Fibroblast of lung (primary cell): ENCODE data around the gene DHX58. TPM values are rescaled to one million over a fixed set of nuclear protein-coding genes. Genes with fewer than 3 reads are reported as not detected.

Experiments
- DNase-seq, 2 donors: peaks; one replicate each; pipeline versions ENCODE4 v3.0.0 to v3.0.0-alpha.2; 2010; ENCODE audit warnings: low read depth in 2 of 2
- H2AFZ ChIP-seq: 2 replicates; pipeline ENCODE4 v1.5.1; 2012; ENCODE audit warnings: low read length, control low read depth, inconsistent platforms
- H3K27ac ChIP-seq: 2 replicates; pipeline ENCODE4 v1.5.1; 2011; ENCODE audit warnings: low read length, control low read depth; ENCODE audit not compliant: insufficient read depth
- H3K27me3 ChIP-seq: 2 replicates; pipeline ENCODE4 v1.5.1; 2011; ENCODE audit warnings: mild to moderate bottlenecking, low read length; ENCODE audit not compliant: control insufficient read depth, insufficient read depth
- H3K36me3 ChIP-seq: 2 replicates; pipeline ENCODE4 v1.5.1; 2011; ENCODE audit warnings: low read length; ENCODE audit not compliant: control insufficient read depth, insufficient read depth
- H3K4me1 ChIP-seq: 2 replicates; pipeline ENCODE4 v1.5.1; 2011; ENCODE audit warnings: low read length; ENCODE audit not compliant: control insufficient read depth, insufficient read depth; ENCODE audit errors: extremely low read depth
- H3K4me2 ChIP-seq: 2 replicates; pipeline ENCODE4 v1.5.1; 2011; ENCODE audit warnings: low read length, control low read depth; ENCODE audit not compliant: insufficient read depth; ENCODE audit errors: extremely low read depth
- H3K4me3 ChIP-seq, 4 experiments: fragments of 200-600 bp in 1 of 4; sonication (generic) in 1 of 4; replicated peaks in 1 of 4; 2 replicates each; pipeline ENCODE4 v1.5.1; 2011 to 2016; ENCODE audit warnings: low read length in 4 of 4, low read depth in 3 of 4, mild to moderate bottlenecking in 3 of 4, control low read depth in 2 of 4, inconsistent platforms in 1 of 4, mixed read lengths in 1 of 4; ENCODE audit not compliant: insufficient read depth in 1 of 4; ENCODE audit errors: control extremely low read depth in 1 of 4
- H3K79me2 ChIP-seq: 2 replicates; pipeline ENCODE4 v1.5.1; 2012; ENCODE audit warnings: mild to moderate bottlenecking, low read length, inconsistent platforms; ENCODE audit not compliant: control insufficient read depth, insufficient read depth
- H3K9ac ChIP-seq: 2 replicates; pipeline ENCODE4 v1.5.1; 2011; ENCODE audit warnings: mild to moderate bottlenecking, low read length, control low read depth; ENCODE audit not compliant: insufficient read depth
- H3K9me3 ChIP-seq: 2 replicates; pipeline ENCODE4 v1.5.1; 2012; ENCODE audit warnings: low read depth, low read length; ENCODE audit not compliant: control insufficient read depth, insufficient read depth
- H4K20me1 ChIP-seq: 2 replicates; pipeline ENCODE4 v1.5.1; 2011; ENCODE audit warnings: low read length; ENCODE audit not compliant: control insufficient read depth, insufficient read depth; ENCODE audit errors: extremely low read depth
- CTCF ChIP-seq, 2 donors: IDR thresholded peaks in 1 of 2; conservative IDR thresholded peaks in 1 of 2; 1 replicate in 1 of 2; 2 replicates in 1 of 2; pipeline ENCODE4 v1.5.1; 2011 to 2012; ENCODE audit warnings: low read length in 2 of 2, control low read depth in 1 of 2, inconsistent platforms in 1 of 2, low read depth in 1 of 2, mild to moderate bottlenecking in 1 of 2
- EZH2 ChIP-seq: IDR thresholded peaks from 2 replicates; pipeline ENCODE4 v1.5.1; 2012; ENCODE audit warnings: low read length, control low read depth, mild to moderate bottlenecking; ENCODE audit errors: missing control alignments
- polyA plus RNA-seq, 2 donors: library from polyadenylated mRNA; depleted of rRNA in 1 of 2; stranded (reverse) in 1 of 2; unstranded in 1 of 2; fragments of >200 nt; gene quantifications; 2 replicates each; pipeline ENCODE4 v1.2.1, GENCODE V29; 2011 to 2012; ENCODE audit warnings: missing spikeins in 1 of 2
- total RNA-seq: library from RNA; depleted of rRNA; stranded (reverse); fragments of >200 nt; gene quantifications from 2 replicates; pipeline ENCODE4 v1.2.1, GENCODE V29; 2014

DHX58 gene
- total and polyA plus RNA-seq, 2 donors (not counting 1 experiment from before 2014, with no cell fraction given) = 8.0 to 18.3 TPM

GRCh38 chr17:42092939-42093338, 19.6 kb downstream of the DHX58 start:
- Histone ChIP-seq H3K27me3 (peaks cover 30% of the 10 kb centered on the region), H3K79me2 (no peaks in the 10 kb centered on the region), H2AFZ (no peak overlapping the region), H3K4me1 (no peaks in the 10 kb centered on the region), H3K9ac (no peak overlapping the region), H3K4me3 (no peak overlapping the region), H3K27ac (no peak overlapping the region), H4K20me1 (no peaks in the 10 kb centered on the region), H3K4me2 (no peak overlapping the region), H3K9me3 (no peaks in the 10 kb centered on the region), H3K36me3 (no peaks in the 10 kb centered on the region)
- TF ChIP-seq CTCF (conservative IDR thresholded peaks at IDR 0.05 in 1 of 2, IDR thresholded peaks at IDR 0.05 in 1 of 2; ENCODE audit: low read depth in 1 of 2, low read length in 2 of 2) (no peak), EZH2 (no peak)
- DNase-seq = no peak

GRCh38 chr17:42090964-42091790, 21.3 kb downstream of the DHX58 start:
- Histone ChIP-seq H3K9ac (no peak overlapping the region), H3K9me3 (no peaks in the 10 kb centered on the region), H3K4me3 (no peak overlapping the region), H4K20me1 (no peaks in the 10 kb centered on the region), H3K27me3 (peaks cover 16% of the 10 kb centered on the region), H3K4me2 (no peak overlapping the region), H3K36me3 (no peaks in the 10 kb centered on the region), H3K79me2 (no peaks in the 10 kb centered on the region), H3K4me1 (no peaks in the 10 kb centered on the region), H3K27ac (no peak overlapping the region), H2AFZ (no peak overlapping the region)
- TF ChIP-seq CTCF (conservative IDR thresholded peaks at IDR 0.05 in 1 of 2, IDR thresholded peaks at IDR 0.05 in 1 of 2; ENCODE audit: low read depth in 1 of 2, low read length in 2 of 2) (no peak), EZH2 (peak; percentile 39)
- no peak for DNase-seq

GRCh38 chr17:42088736-42089135, 23.8 kb downstream of the DHX58 start:
- Histone ChIP-seq H3K27ac (no peak overlapping the region), H4K20me1 (no peaks in the 10 kb centered on the region), H3K27me3 (peaks cover 9% of the 10 kb centered on the region), H3K9me3 (no peaks in the 10 kb centered on the region), H3K4me2 (no peak overlapping the region), H3K9ac (no peak overlapping the region), H2AFZ (no peak overlapping the region), H3K4me3 (no peak overlapping the region), H3K4me1 (no peaks in the 10 kb centered on the region), H3K79me2 (no peaks in the 10 kb centered on the region), H3K36me3 (no peaks in the 10 kb centered on the region)
- TF ChIP-seq EZH2 (no peak), CTCF (conservative IDR thresholded peaks at IDR 0.05 in 1 of 2, IDR thresholded peaks at IDR 0.05 in 1 of 2; ENCODE audit: low read depth in 1 of 2, low read length in 2 of 2) (no peak)
- DNase-seq = no peak
